SK-N-SH (cell line): Measurements from ENCODE around the gene PLK4. TPM values are rescaled to one million over a fixed set of nuclear protein-coding genes. Genes with fewer than 3 reads are reported as not detected.

Experiments used
- CTCF ChIA-PET: fragments of 300-600, 350-600 bp; formaldehyde crosslinking; extraction: SDS; loops from one replicate; lab custom pipeline; 2021; lab: Yijun Ruan, JAX
- POLR2A ChIA-PET: fragments of 350-600 bp; sonication (Branson Sonifier 250); formaldehyde crosslinking; extraction: SDS; loops from one replicate; lab custom pipeline; 2020; ENCODE audit warnings: antibody characterized with exemption, inconsistent platforms; lab: Yijun Ruan, JAX
- DNase-seq: peaks from one replicate; pipeline ENCODE4 v3.0.0; 2012
- H2AFZ ChIP-seq: fragments of 200-600 bp; sonication (generic); 2 replicates; pipeline ENCODE4 v1.8.1; 2016; ENCODE audit warnings: antibody characterized with exemption, mild to moderate bottlenecking, low read depth
- H3F3A ChIP-seq: fragments of 200-600 bp; sonication (generic); replicated peaks from 2 replicates; pipeline ENCODE3; 2016; ENCODE audit warnings: antibody characterized with exemption, mild to moderate bottlenecking; ENCODE audit not compliant: insufficient read depth
- H3K27ac ChIP-seq, 2 experiments: fragments of 200-500 bp in 1 of 2; fragments of 200-600 bp in 1 of 2; sonication (Bioruptor generic) in 1 of 2; sonication (generic), shearing (Covaris generic) in 1 of 2; 2 replicates each; pipeline versions ENCODE4 v1.5.1 to v1.6.1; 2014 to 2016; ENCODE audit warnings: low read depth in 2 of 2, inconsistent platforms in 1 of 2, low read length in 1 of 2, mild to moderate bottlenecking in 1 of 2, mixed read lengths in 1 of 2
- H3K27me3 ChIP-seq: fragments of 200-600 bp; sonication (generic), shearing (Covaris generic); 2 replicates; pipeline ENCODE4 v1.6.1; 2016; ENCODE audit warnings: mixed run types; ENCODE audit not compliant: insufficient read depth
- H3K36me3 ChIP-seq, 2 experiments: fragments of 200-500 bp in 1 of 2; fragments of 200-600 bp in 1 of 2; sonication (Bioruptor generic) in 1 of 2; sonication (generic) in 1 of 2; replicated peaks in 1 of 2; 2 replicates each; pipeline versions ENCODE3 to v1.5.1; 2014 to 2016; ENCODE audit warnings: low read length in 1 of 2, mild to moderate bottlenecking in 1 of 2; ENCODE audit not compliant: insufficient read depth in 2 of 2, control insufficient read depth in 1 of 2
- H3K4me1 ChIP-seq, 2 experiments: fragments of 200-500 bp in 1 of 2; fragments of 200-600 bp in 1 of 2; sonication (Bioruptor generic) in 1 of 2; sonication (generic), shearing (Covaris generic) in 1 of 2; 2 replicates each; pipeline versions ENCODE4 v1.5.1 to v1.6.1; 2014 to 2016; ENCODE audit warnings: low read depth in 1 of 2, low read length in 1 of 2, mixed run types in 1 of 2; ENCODE audit not compliant: insufficient read depth in 2 of 2, control insufficient read depth in 1 of 2
- H3K4me2 ChIP-seq: fragments of 200-600 bp; sonication (generic), shearing (Covaris generic); 2 replicates; pipeline ENCODE4 v1.6.1; 2017; ENCODE audit warnings: mixed run types
- H3K4me3 ChIP-seq, 2 experiments: fragments of 200-500 bp in 1 of 2; fragments of 200-600 bp in 1 of 2; sonication (Bioruptor generic) in 1 of 2; sonication (generic), shearing (Covaris generic) in 1 of 2; 2 replicates each; pipeline versions ENCODE4 v1.5.1 to v1.8.1; 2014 to 2016; ENCODE audit warnings: low read depth in 2 of 2, inconsistent platforms in 1 of 2, low read length in 1 of 2, mild to moderate bottlenecking in 1 of 2, mixed read lengths in 1 of 2, moderate library complexity in 1 of 2
- H3K79me2 ChIP-seq: fragments of 200-600 bp; sonication (generic); 2 replicates; pipeline ENCODE4 v1.8.1; 2017; ENCODE audit warnings: mild to moderate bottlenecking; ENCODE audit not compliant: insufficient read depth
- H3K9ac ChIP-seq: fragments of 200-600 bp; sonication (generic); 2 replicates; pipeline ENCODE4 v1.6.1; 2017; ENCODE audit warnings: mixed run types
- H3K9me2 ChIP-seq: fragments of 200-600 bp; sonication (generic); 2 replicates; pipeline ENCODE4 v1.6.1; 2017; ENCODE audit warnings: mixed run types
- H3K9me3 ChIP-seq: fragments of 200-600 bp; sonication (generic); 2 replicates; pipeline ENCODE4 v1.6.1; 2017; ENCODE audit warnings: mixed run types, mild to moderate bottlenecking, moderate library complexity
- H4K20me1 ChIP-seq: fragments of 200-600 bp; sonication (generic); 2 replicates; pipeline ENCODE4 v1.6.1; 2017; ENCODE audit warnings: mild to moderate bottlenecking, mixed run types; ENCODE audit not compliant: insufficient read depth
- CHD2 ChIP-seq: fragments of 150-350 bp; IDR thresholded peaks from 2 replicates; pipeline ENCODE4 v1.6.1; 2018; ENCODE audit warnings: low read length; ENCODE audit not compliant: partially characterized antibody
- CTCF ChIP-seq: fragments of 200-600 bp; sonication (generic); IDR thresholded peaks from 2 replicates; pipeline ENCODE4 v1.6.1; 2017; ENCODE audit warnings: antibody characterized with exemption, mild to moderate bottlenecking, moderate library complexity
- ELF1 ChIP-seq: IDR thresholded peaks from 2 replicates; pipeline ENCODE4 v1.4.0; 2012
- EZH2phosphoT487 ChIP-seq: fragments of 200-600 bp; sonication (generic); IDR thresholded peaks from 2 replicates; pipeline ENCODE4 v1.6.1; 2017; ENCODE audit warnings: low read depth, mixed run types, mild to moderate bottlenecking, antibody characterized with exemption, moderate library complexity, borderline replicate concordance
- FOXJ3 ChIP-seq: sonication (generic); formaldehyde crosslinking; IDR thresholded peaks from 2 replicates; pipeline ENCODE4 v1.5.1; 2020; ENCODE audit warnings: mild to moderate bottlenecking, missing genetic modification reagents
- FOXM1 ChIP-seq: IDR thresholded peaks from 2 replicates; pipeline ENCODE4 v1.4.0; 2012; ENCODE audit warnings: low read depth, mild to moderate bottlenecking
- GABPA ChIP-seq: IDR thresholded peaks from 2 replicates; pipeline ENCODE4 v1.4.0; 2012; ENCODE audit warnings: low read depth, mild to moderate bottlenecking
- MXI1 ChIP-seq: IDR thresholded peaks from 2 replicates; pipeline ENCODE4 v1.6.1; 2012; ENCODE audit warnings: mild to moderate bottlenecking, low read depth, low read length, improper control_type of control experiment
- NRF1 ChIP-seq: IDR thresholded peaks from 2 replicates; pipeline ENCODE4 v1.6.1; 2012; ENCODE audit warnings: low read depth, mild to moderate bottlenecking, low read length
- PBX3 ChIP-seq: IDR thresholded peaks from 2 replicates; pipeline ENCODE4; 2012
- POLR2AphosphoS5 ChIP-seq: IDR thresholded peaks from 2 replicates; pipeline ENCODE4 v1.6.1; 2012; ENCODE audit warnings: low read depth, low read length
- RFX5 ChIP-seq: IDR thresholded peaks from 2 replicates; pipeline ENCODE4 v1.6.1; 2012; ENCODE audit warnings: mild to moderate bottlenecking, improper control_type of control experiment, low read length
- SIN3A ChIP-seq: IDR thresholded peaks from 2 replicates; pipeline ENCODE4 v1.6.1; 2012; ENCODE audit warnings: low read depth, mild to moderate bottlenecking, low read length, moderate library complexity, borderline replicate concordance
- TAF1 ChIP-seq: IDR thresholded peaks from 2 replicates; pipeline ENCODE4 v1.6.1; 2012; ENCODE audit warnings: low read depth, mild to moderate bottlenecking, low read length, moderate library complexity, borderline replicate concordance
- TEAD4 ChIP-seq: IDR thresholded peaks from 2 replicates; pipeline ENCODE4 v1.4.0; 2012; ENCODE audit warnings: mild to moderate bottlenecking, borderline replicate concordance; ENCODE audit not compliant: insufficient read depth
- WGBS: methylation state at CpG from one replicate; pipeline ENCODE4 v1.1.6; 2017; ENCODE audit warnings: low lambda C conversion rate; 5-methylcytosine and 5-hydroxymethylcytosine counted together
- polyA plus RNA-seq, 3 experiments: library from polyadenylated mRNA; depleted of rRNA; stranded (reverse); fragments of >200 nt; gene quantifications; 2 replicates each; pipeline ENCODE4 v1.2.3, GENCODE V29; 2012
- TF ChIP-seq, protein P1 (sequence below): IDR thresholded peaks from 2 replicates; pipeline ENCODE4 v1.4.0; 2012; ENCODE audit warnings: low read depth
- TF ChIP-seq, protein P2 (sequence below): IDR thresholded peaks from 2 replicates; pipeline ENCODE4 v1.4.0; 2012; ENCODE audit warnings: low read depth, borderline replicate concordance

The PLK4 gene
- polyA plus RNA-seq, 1 of the 3 experiments (the other 2 are of a cell fraction): 10.5 TPM

GRCh38 chr4:127916512-127916911, 35.8 kb downstream of the PLK4 start (continued):
- no peak for TF ChIP-seq MXI1
- no peak for TF ChIP-seq TAF1
- TF ChIP-seq FOXJ3 (CRISPR knock-in tag): no peak
- no peak for TF ChIP-seq GABPA

GRCh38 chr4:127917151-127917550, 36.5 kb downstream of the PLK4 start:
- POLR2A ChIA-PET: no interaction called here
- H3K9me3 ChIP-seq: no peaks in the 10 kb centered on the region
- H3K9me2 ChIP-seq: no peaks in the 10 kb centered on the region
- H2AFZ ChIP-seq: no peak overlapping the region
- no peaks in the 10 kb centered on the region for H3K27me3 ChIP-seq
- no peaks in the 10 kb centered on the region for H3K4me1 ChIP-seq
- no peak overlapping the region for H3K4me3 ChIP-seq
- DNase-seq: no peak
- H3K27ac ChIP-seq: no peak overlapping the region
- H3K79me2 ChIP-seq: no peaks in the 10 kb centered on the region
- peaks cover 35 to 44% of the 10 kb centered on the region in 2 experiments for H3K36me3 ChIP-seq
- H3K9ac ChIP-seq: no peak overlapping the region
- no peak overlapping the region for H3K4me2 ChIP-seq
- no peaks in the 10 kb centered on the region for H4K20me1 ChIP-seq
- CTCF ChIA-PET: interaction anchor here (1.2 to 1.5 kb wide), 2 partner anchors 18 to 48 kb away, joined by 3 read pairs; partner anchors contain the start of genes ABHD18 and MFSD8
- H3F3A ChIP-seq: peaks cover 14% of the 10 kb centered on the region
- TF ChIP-seq PBX3 (no peak), NRF1 (no peak), TEAD4 (no peak), EZH2phosphoT487 (no peak)
- TF ChIP-seq, all 33 proteins: peak for 0

DNA sequence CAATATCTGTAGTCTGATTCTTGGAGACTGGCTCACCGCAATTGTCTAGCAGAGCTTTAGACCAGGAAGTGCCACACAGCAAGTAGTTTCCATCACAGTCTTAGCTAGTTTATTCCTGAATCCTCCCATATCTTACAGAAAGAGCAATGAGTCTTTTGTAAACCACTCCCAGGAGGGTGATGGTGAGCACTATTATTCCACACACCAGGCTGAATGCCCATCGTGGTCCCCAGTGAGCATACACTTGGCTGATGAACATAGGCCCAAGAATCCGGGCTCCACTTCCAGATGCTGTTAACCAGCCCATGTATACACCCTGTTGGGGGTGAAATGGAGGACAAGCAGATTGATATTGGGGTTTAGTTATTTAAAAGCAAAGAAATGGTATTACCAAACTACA, 39.8 kb downstream of the PLK4 start:
- Histone ChIP-seq H3K4me1 (no peaks in the 10 kb centered on the region), H3F3A (peaks cover 14% of the 10 kb centered on the region), H3K9ac (no peak overlapping the region), H3K4me3 (no peak overlapping the region), H3K79me2 (no peaks in the 10 kb centered on the region), H3K36me3 (peaks cover 35 to 51% of the 10 kb centered on the region in 2 experiments), H2AFZ (no peak overlapping the region), H3K9me3 (no peaks in the 10 kb centered on the region), H4K20me1 (no peaks in the 10 kb centered on the region), H3K27me3 (no peaks in the 10 kb centered on the region), H3K9me2 (no peaks in the 10 kb centered on the region), H3K27ac (no peak overlapping the region), H3K4me2 (no peak overlapping the region)
- no peak for DNase-seq
- WGBS: 97% methylated on average over 3 of the region's 3 CpGs
- CTCF ChIA-PET: no interaction called here
- POLR2A ChIA-PET: no interaction called here
- TF ChIP-seq, protein P1, sequence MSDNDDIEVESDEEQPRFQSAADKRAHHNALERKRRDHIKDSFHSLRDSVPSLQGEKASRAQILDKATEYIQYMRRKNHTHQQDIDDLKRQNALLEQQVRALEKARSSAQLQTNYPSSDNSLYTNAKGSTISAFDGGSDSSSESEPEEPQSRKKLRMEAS: no peak
- TF ChIP-seq FOXM1: no peak
- TF ChIP-seq SIN3A: no peak
- no peak for TF ChIP-seq CHD2
- TF ChIP-seq TEAD4: no peak
- TF ChIP-seq RFX5: no peak
- no peak for TF ChIP-seq EZH2phosphoT487
- TF ChIP-seq FOXJ3 (CRISPR knock-in tag): no peak
- TF ChIP-seq MXI1: no peak
- TF ChIP-seq CTCF: no peak
- TF ChIP-seq, protein P2, sequence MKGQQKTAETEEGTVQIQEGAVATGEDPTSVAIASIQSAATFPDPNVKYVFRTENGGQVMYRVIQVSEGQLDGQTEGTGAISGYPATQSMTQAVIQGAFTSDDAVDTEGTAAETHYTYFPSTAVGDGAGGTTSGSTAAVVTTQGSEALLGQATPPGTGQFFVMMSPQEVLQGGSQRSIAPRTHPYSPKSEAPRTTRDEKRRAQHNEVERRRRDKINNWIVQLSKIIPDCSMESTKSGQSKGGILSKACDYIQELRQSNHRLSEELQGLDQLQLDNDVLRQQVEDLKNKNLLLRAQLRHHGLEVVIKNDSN: no peak
- TF ChIP-seq ELF1: no peak
- TF ChIP-seq POLR2AphosphoS5: no peak
